GM12872 (cell line): Measurements from ENCODE around the gene UBE2G1.

Experiments
- CTCF ChIP-seq: IDR thresholded peaks from 3 replicates; pipeline ENCODE4 v1.5.1; 2011; ENCODE audit warnings: low read depth, mild to moderate bottlenecking, low read length, moderate library complexity; ENCODE audit not compliant: insufficient read depth

UBE2G1 gene

GRCh38 chr17:4387137-4387536, 20.7 kb upstream of the UBE2G1 start:
- TF ChIP-seq CTCF: no peak

GRCh38 chr17:4386406-4386805, 19.9 kb upstream of the UBE2G1 start:
- no peak for TF ChIP-seq CTCF

GRCh38 chr17:4381690-4382671, 15.5 kb upstream of the UBE2G1 start:
- TF ChIP-seq CTCF: no peak

- no peak for TF ChIP-seq CTCF
Measured at GRCh38 chr17:4378626-4379025, 12.2 kb upstream of the UBE2G1 start.

DNA sequence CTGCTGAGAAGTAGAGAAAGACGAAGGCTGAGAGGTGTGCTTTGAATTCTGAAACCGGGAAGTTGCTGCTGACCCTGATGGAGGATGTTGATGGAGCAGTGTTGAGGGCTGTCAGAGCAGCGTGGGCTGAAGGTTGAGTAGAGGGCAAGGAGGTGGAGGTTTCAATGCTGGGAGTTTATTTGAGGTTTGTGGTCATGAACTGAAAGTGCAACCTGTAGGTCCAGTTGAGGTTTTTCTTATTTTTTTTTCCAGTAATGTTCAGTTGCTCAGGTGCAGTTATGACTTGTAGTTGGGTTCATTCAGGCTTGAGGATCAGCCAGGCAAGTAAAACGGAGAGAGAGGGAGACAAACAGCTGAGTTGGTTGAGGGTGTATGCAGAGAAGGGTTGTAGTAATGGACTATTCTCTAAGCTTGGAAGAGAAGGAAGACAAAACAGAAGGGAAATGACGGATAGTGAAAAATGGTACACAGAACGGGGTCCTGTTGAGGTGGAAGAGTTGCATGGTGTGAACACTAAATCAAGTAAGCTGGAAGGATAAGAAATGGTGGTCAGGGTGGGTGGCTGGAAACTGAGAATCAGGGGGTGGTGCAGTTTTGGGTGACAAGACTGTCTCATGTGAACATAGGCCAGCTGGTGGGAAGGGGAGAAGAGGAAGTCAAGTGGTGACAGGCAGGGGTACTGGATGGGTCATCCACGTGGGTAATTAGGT, 8.7 kb upstream of the UBE2G1 start:
- no peak for TF ChIP-seq CTCF

GRCh38 chr17:4369557-4370230, 3.2 kb upstream of the UBE2G1 start:
- no peak for TF ChIP-seq CTCF

DNA sequence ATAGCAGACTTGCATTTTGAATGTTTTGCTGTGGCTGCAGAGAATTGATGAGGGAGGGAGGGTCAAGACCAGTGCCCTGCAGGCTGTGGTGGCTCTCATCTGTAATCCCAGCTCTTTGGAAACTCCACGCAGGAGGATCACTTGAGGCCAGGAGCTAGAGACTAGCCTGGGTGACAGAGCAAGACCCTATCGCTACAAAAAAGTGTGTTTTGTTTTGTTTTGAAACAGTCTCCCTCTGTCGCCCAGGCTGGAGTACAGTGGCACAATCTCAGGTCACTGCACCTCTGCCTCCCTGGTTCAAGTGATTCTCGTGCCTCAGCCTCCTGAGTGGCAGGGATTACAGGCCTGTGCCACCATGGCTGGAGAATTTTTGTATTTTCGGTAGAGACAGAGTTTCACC, 1.9 kb upstream of the UBE2G1 start:
- TF ChIP-seq CTCF: no peak
